HUES6 (cell line): ENCODE results near the gene ZNF665.
"Not testable (repeated sequence)": the region's sequence is repeated elsewhere in the genome, so short reads cannot be mapped to it uniquely, and the experiment has no call there.

Source experiments
- H3K27ac ChIP-seq: 2 replicates; pipeline ENCODE4 v1.7.0; 2013; ENCODE audit warnings: low read depth, mild to moderate bottlenecking, low read length, inconsistent platforms
- H3K27me3 ChIP-seq: 2 replicates; pipeline ENCODE4 v1.6.1; 2013; ENCODE audit warnings: low read length; ENCODE audit not compliant: control insufficient read depth, insufficient read depth
- H3K36me3 ChIP-seq: 2 replicates; pipeline ENCODE4 v1.6.1; 2013; ENCODE audit warnings: low read length; ENCODE audit not compliant: control insufficient read depth, insufficient read depth
- H3K4me1 ChIP-seq: 2 replicates; pipeline ENCODE4 v1.6.1; 2013; ENCODE audit warnings: low read length; ENCODE audit not compliant: control insufficient read depth, insufficient read depth
- H3K4me3 ChIP-seq: 2 replicates; pipeline ENCODE4 v1.5.1; 2013; ENCODE audit warnings: low read depth, low read length
- H3K9ac ChIP-seq: one replicate; pipeline ENCODE4 v1.6.1; 2013; ENCODE audit warnings: mild to moderate bottlenecking, low read length
- H3K9me3 ChIP-seq: 2 replicates; pipeline ENCODE4 v1.6.1; 2013; ENCODE audit warnings: low read depth, low read length; ENCODE audit not compliant: control insufficient read depth, insufficient read depth

Gene ZNF665

GRCh38 chr19:53192771-53193534 lies at the start of gene ZNF665:
Gene ZNF665, minus strand, starts transcription at chr19:53193358. Its CDS starts 10,460 bp downstream, at chr19:53182898.
- H3K27me3 ChIP-seq: no peaks in the 10 kb centered on the region; the same call in 1 of the 2 replicates
- H3K9me3 ChIP-seq: 0 out of 2 replicates have a peak, but pooled peaks cover 3% of the 10 kb centered on the region
- 0 out of 2 replicates have a peak, but pooled peaks cover 2% of the 10 kb centered on the region for H3K4me1 ChIP-seq
- H3K27ac ChIP-seq: no peak within 1 kb of the TSS
- H3K9ac ChIP-seq: peak within 1 kb of the TSS; percentile 59
- no peaks in the 10 kb centered on the region; the same call in 1 of the 2 replicates for H3K36me3 ChIP-seq
- H3K4me3 ChIP-seq: peak within 1 kb of the TSS; percentile 70

DNA sequence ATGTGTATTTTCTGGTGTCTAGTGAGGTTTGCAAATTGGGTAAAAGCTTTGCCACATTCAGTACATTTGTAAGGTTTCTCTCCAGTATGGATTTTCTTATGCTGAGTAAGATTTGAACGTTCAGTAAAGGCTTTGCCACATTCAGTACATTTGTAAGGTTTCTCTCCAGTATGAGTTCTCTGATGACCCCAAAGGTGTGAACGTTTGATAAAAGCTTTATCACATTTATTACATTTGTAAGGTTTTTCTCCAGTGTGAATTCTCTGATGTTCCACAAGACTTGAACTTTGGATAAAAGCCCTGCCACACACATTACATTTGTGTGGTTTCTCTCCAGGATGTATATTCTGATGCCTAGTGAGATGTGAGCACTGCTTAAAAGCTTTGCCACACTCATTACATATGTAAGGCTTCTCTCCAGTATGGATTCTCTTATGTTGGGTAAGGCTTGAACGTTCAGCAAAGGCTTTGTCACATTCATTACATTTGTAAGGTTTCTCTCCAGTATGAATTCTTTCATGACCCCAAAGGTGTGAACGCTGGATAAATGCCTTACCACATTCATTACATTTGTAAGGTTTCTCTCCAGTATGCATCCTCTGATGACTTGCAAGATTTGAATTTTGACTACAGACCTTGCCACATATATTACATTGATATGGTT lies 44.1 kb upstream of the ZNF665 start:
- Histone ChIP-seq H3K27ac (no peak overlapping the region), H3K9me3 (peaks cover 64% of the 10 kb centered on the region), H3K4me3 (no peak overlapping the region), H3K4me1 (no peaks in the 10 kb centered on the region), H3K9ac (no peak overlapping the region), H3K27me3 (no peaks in the 10 kb centered on the region), H3K36me3 (peaks cover 39% of the 10 kb centered on the region; the same call in 1 of the 2 replicates)

- peaks cover 62% of the 10 kb centered on the region for H3K9me3 ChIP-seq
- no peak overlapping the region for H3K4me3 ChIP-seq
- no peak overlapping the region for H3K9ac ChIP-seq
- no peaks in the 10 kb centered on the region for H3K36me3 ChIP-seq
- no peaks in the 10 kb centered on the region for H3K27me3 ChIP-seq
- H3K27ac ChIP-seq: no peak overlapping the region
- no peaks in the 10 kb centered on the region for H3K4me1 ChIP-seq
Observed at GRCh38 chr19:53224606-53225005, 31.4 kb upstream of the ZNF665 start.

GRCh38 chr19:53222716-53223115 lies 29.6 kb upstream of the ZNF665 start:
- H3K36me3 ChIP-seq, H3K4me3 ChIP-seq: not testable (repeated sequence)

GRCh38 chr19:53212703-53213320 lies 19.7 kb upstream of the ZNF665 start:
- no peak overlapping the region for H3K9ac ChIP-seq
- H3K4me1 ChIP-seq: no peaks in the 10 kb centered on the region
- H3K27me3 ChIP-seq: no peaks in the 10 kb centered on the region
- H3K9me3 ChIP-seq: peaks cover 78% of the 10 kb centered on the region
- H3K4me3 ChIP-seq: no peak overlapping the region
- no peak overlapping the region for H3K27ac ChIP-seq
- peaks cover 6% of the 10 kb centered on the region; the same call in 1 of the 2 replicates for H3K36me3 ChIP-seq

More at GRCh38 chr19:53222716-53223115, 29.6 kb upstream of the ZNF665 start:
- H3K9me3 ChIP-seq: peaks cover 64% of the 10 kb centered on the region
- not testable (repeated sequence) for H3K27ac ChIP-seq, H3K27me3 ChIP-seq, H3K9ac ChIP-seq, H3K4me1 ChIP-seq

DNA sequence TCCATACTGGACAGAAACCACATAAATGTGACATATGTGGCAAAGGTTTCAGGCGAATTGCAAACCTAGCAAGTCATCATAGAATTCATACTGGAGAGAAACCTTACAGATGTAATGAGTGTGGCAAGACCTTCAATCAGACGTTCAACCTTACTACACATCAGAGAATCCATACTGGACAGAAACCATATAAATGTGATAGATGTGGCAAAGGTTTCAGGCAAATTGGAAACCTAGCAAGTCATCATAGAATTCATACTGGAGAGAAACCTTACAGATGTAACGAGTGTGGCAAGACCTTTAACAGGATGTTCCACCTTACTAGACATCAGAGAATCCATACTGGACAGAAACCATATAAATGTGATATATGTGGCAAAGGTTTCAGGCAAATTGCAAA lies 18.4 kb upstream of the ZNF665 start:
- H3K9me3 ChIP-seq: peaks cover 71% of the 10 kb centered on the region
- not testable (repeated sequence) for H3K4me1 ChIP-seq

DNA sequence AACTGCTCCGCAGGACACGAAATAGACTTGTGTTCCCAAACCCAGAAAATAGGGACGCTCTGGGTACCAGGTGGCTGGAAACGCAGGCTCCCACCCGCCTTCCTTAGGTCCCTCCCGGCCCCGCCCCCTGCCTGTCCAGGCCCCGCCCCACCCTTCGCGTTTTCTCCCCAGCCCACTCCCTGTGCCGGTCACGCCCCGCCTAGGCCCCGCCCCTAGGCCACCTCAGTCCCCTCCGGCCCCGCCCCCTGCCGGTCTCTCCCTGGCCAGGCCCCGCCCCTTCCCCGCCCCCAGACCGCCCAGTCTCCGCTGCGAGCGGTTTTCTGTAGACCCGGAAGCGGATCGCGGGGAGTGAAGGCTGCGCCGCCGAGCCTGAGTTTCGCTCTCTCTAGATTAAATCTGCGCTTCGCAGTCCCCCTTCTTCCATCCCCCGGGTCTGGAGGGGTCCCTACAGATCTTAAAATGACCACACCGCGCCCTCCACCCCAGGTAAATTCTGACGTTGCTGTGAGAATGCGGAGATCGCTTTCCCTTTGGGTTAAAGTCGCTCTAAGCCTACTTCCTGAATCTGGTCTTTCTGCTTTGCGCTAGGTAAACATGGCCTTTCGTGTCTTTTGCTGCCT lies 3.7 kb upstream of the ZNF665 start:
- Histone ChIP-seq H3K9me3 (peaks cover 23% of the 10 kb centered on the region), H3K4me1 (0 out of 2 replicates have a peak, but pooled peaks cover 2% of the 10 kb centered on the region), H3K9ac (peak overlapping the region; percentile 63), H3K27ac (no peak overlapping the region), H3K27me3 (no peaks in the 10 kb centered on the region; the same call in 1 of the 2 replicates), H3K36me3 (peaks cover 7% of the 10 kb centered on the region), H3K4me3 (peak overlapping the region; percentile 84)

More for the DNA sequence above, 18.4 kb upstream of the ZNF665 start:
- not testable (repeated sequence) for H3K27me3 ChIP-seq, H3K36me3 ChIP-seq, H3K9ac ChIP-seq, H3K27ac ChIP-seq, H3K4me3 ChIP-seq

GRCh38 chr19:53195265-53195903 lies 2.2 kb upstream of the ZNF665 start:
- Histone ChIP-seq H3K4me1 (0 out of 2 replicates have a peak, but pooled peaks cover 2% of the 10 kb centered on the region), H3K36me3 (no peaks in the 10 kb centered on the region; the same call in 1 of the 2 replicates), H3K4me3 (no peak overlapping the region), H3K9ac (no peak overlapping the region), H3K27me3 (no peaks in the 10 kb centered on the region; the same call in 1 of the 2 replicates), H3K9me3 (peaks cover 14% of the 10 kb centered on the region; the same call in 1 of the 2 replicates), H3K27ac (no peak overlapping the region)

GRCh38 chr19:53193535-53194222 lies 521 bp upstream of the ZNF665 start:
- H3K4me3 ChIP-seq: peak overlapping the region; percentile 48
- no peak overlapping the region for H3K27ac ChIP-seq
- H3K36me3 ChIP-seq: no peaks in the 10 kb centered on the region; the same call in 1 of the 2 replicates
- no peaks in the 10 kb centered on the region; the same call in 1 of the 2 replicates for H3K27me3 ChIP-seq
- 0 out of 2 replicates have a peak, but pooled peaks cover 2% of the 10 kb centered on the region for H3K4me1 ChIP-seq
- H3K9me3 ChIP-seq: 0 out of 2 replicates have a peak, but pooled peaks cover 3% of the 10 kb centered on the region
- no peak overlapping the region for H3K9ac ChIP-seq

- Histone ChIP-seq H3K4me3 (no peak overlapping the region), H3K36me3 (no peaks in the 10 kb centered on the region; the same call in 1 of the 2 replicates), H3K9me3 (no peaks in the 10 kb centered on the region), H3K27ac (no peak overlapping the region), H3K9ac (no peak overlapping the region), H3K27me3 (no peaks in the 10 kb centered on the region), H3K4me1 (0 out of 2 replicates have a peak, but pooled peaks cover 2% of the 10 kb centered on the region)
Observed at GRCh38 chr19:53190253-53190652, 2.9 kb downstream of the ZNF665 start.
